HG03457 (cell line): ENCODE data around the gene TDP1.
"Not testable (repeated sequence)": the region's sequence is repeated elsewhere in the genome, so short reads cannot be mapped to it uniquely, and the experiment has no call there.

Experiments used
- ATAC-seq: cut with Tn5 transposase; IDR thresholded peaks from one replicate; pipeline ENCODE4 v1.9.1; 2021; ENCODE audit warnings: moderate number of reproducible peaks; ENCODE audit not compliant: unreplicated experiment

Gene TDP1

DNA sequence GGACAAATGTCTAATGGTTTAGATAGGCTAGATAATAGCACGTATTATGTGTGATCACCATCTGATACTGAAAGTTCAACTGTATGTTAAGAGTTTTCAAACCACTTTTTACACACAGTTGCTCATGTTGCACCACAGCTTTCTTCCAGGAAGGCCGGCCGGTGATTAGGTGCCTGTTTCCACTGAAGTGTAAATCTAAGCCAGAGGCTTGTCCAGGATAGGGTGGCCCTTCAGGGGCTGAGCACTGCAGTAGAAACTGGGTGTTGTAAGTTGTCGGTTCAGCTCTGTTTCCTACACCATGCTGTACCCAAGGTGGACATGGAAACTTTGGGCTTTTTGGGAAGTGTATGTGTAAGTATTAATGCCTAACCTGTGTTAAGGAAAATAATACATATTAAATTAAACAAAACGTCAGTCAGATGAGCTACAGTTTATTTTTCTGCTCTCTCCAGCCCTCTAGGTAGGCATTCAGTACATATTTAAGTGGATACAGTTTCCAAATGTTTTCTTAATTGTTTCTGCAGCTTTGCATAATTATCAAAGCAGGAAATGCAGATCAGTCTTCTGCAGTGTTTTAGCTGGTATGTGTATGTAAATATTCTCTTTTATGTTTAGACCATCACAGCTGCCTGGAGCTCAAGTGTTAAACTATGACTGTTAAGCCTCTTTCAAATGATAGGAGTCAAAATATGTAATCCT is 30.9 kb downstream of the TDP1 start:
- no peak for ATAC-seq

DNA sequence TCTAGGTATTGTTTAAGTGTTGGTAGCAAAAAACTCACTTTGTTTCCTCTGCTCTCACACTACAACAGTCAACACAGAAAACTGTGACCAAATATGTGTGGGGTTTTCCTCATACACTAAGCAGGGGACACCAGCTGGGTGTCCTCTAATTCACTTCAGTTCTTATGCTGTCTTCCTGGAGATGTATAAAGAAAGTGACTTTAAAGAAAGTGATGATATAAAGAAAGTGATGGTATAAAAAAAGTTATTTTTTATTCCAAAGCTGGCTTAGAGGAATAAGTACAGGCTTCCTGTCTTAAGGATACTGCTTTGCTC is 31.4 kb downstream of the TDP1 start:
- ATAC-seq, result no peak

DNA sequence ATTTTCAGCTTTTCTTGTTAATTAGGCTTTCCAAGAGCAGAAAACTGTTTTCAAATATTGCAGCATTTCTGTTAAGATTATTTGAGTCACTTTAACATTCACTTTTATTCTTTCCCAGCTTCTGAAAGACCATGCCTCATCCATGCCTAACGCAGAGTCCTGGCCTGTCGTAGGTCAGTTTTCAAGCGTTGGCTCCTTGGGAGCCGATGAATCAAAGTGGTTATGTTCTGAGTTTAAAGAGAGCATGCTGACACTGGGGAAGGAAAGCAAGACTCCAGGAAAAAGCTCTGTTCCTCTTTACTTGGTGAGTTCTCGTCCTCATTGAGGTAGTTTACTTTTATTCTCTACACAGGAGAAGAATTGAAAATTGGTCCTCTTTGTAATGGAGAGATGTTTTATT is 33.1 kb downstream of the TDP1 start:
- ATAC-seq, result no peak

GRCh38 chr14:89990218-89990617 is 34.5 kb downstream of the TDP1 start:
- no peak for ATAC-seq

- no peak for ATAC-seq
Observed at GRCh38 chr14:89990623-89991275, 35.0 kb downstream of the TDP1 start.

GRCh38 chr14:89992273-89992672 is 36.5 kb downstream of the TDP1 start:
- ATAC-seq, result no peak

DNA sequence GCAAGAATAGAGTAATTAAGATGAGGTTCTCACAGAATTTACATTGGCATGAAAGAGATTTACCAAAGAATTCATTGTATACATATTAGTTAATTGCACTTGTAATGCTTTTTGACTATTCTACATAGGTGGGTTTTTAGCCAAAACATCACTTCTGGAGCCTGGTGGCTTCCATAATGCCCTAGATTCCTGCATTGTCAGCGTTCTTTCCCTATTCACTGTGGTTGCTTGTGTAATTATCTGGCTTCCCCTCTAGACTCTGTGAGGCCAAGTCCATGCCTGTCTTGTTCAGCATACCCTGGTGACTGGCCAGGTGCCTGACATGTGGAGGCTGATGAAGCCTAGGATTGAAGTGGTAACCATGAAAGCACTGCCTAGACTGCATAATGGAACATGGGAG is 41.2 kb downstream of the TDP1 start:
- ATAC-seq, result no peak

DNA sequence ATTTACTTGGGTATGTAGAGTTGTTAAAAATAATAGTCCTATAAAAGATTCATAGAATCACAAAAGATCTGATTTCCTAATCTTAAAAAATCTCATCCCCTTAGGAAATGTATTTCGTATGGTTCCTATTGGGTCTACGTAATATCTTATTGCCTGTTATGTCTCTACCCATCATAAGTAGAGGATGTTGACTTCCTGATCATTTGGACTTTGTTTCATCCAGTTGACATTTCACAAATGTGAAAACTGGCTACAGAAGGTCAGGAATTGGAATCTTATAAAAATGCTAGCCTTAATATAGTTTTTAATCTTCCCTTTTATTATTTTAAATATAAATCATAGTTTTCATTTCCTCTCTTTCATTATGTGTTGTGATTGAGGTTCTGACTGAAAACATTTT is 45.2 kb downstream of the TDP1 start:
- ATAC-seq, result no peak

- ATAC-seq, result no peak
Observed at GRCh38 chr14:90003526-90004307, 48.0 kb downstream of the TDP1 start.

DNA sequence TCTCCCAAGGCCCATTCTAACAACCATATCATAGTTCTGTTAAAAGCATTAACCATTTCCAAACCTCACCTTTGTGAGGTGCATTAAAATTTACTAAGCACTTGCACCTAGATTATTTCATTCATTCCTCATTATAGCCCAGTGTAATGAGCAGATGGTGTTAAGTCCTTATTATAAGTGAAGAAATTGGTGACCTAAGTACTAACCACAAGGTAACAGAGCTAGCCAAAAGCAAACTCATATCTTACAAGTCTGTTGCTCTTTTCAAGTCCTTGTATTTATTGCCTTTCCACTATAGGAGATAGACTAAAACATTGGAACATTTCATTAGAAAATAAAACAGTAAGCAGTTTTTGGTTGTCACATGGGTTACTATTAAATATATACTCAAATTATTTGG is 49.7 kb downstream of the TDP1 start:
- no peak for ATAC-seq

DNA sequence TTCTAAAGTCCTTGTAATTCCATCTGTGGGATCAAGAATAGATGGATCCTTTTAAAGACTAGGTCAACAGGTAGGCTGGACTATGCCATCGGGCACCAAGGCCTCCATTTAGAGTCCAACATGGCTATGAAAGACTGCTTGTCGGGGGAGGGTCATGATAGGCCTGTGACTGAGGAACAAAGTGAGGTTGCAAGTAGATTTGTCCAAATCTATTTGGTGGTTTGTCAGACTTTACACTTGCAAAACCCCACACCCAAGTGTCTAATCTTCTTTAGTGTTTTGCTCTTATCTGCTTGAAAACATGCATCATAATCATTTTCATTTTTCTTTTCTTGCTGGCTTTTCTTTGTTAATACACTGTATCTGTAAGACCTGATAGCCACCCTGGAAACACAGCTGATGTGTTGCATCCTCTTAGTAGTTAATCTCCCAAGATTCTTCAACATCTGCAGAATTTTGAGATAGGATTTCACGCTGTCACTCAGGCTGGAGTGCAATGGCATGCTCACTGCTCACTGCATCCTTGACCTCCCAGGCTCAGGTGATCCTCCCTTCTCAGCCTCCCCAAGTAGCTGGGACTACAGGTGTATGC is 50.3 kb downstream of the TDP1 start:
- ATAC-seq, result no peak

- ATAC-seq, result no peak
Observed at GRCh38 chr14:90017371-90017770, 61.6 kb downstream of the TDP1 start.

DNA sequence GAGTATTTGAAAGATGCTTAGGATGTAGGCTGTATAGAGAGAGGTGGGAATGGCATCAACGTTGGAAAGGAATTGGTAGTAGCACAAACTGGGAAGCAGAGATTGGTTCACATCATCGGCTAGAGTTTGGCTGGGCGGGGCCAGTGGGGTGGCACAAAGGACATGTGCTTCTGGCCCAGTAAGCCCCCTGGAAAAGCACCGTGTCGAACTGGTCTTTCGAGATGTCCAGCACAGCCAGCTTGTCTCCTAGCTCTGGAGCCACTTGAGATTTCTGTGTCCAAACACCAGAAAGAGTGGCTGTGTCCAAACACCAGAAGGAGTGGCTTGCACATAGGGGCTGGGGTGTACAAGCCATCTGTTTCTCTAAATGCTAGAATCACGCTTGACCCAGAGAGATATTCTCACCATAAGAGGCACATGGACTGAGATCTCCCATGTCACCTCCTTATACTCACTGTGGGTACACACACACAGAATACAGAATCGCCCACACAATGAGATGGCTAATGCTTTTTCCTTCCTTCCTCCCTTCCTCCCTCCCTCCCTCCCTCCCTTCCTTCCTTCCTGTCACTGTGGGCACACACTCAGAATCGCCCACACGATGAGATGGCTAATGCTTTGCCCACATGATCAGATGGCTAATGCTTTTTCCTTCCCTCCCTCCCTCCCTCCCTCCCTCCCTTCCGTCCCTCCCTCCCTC is 64.2 kb downstream of the TDP1 start:
- no peak for ATAC-seq

- no peak for ATAC-seq
Observed at GRCh38 chr14:90023176-90023896, 67.6 kb downstream of the TDP1 start.

GRCh38 chr14:90024910-90025309 is 69.2 kb downstream of the TDP1 start:
- no peak for ATAC-seq

DNA sequence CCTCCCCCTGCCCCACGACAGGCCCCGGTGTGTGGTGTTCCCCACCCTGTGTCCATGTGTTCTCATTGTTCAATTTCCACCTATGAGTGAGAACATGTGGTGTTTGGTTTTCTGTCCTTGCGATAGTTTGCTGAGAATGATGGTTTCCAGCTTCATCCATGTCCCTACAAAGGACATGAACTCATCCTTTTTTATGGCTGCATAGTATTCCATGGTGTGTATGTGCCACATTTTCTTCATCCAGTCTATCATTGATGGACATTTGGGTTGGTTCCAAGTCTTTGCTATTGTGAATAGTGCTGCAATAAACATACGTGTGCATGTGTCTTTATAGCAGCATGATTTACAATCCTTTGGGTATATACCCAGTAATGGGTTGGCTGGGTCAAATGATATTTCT is 70.9 kb downstream of the TDP1 start:
- not testable (repeated sequence) for ATAC-seq

GRCh38 chr14:90027842-90028241 is 72.1 kb downstream of the TDP1 start:
- no peak for ATAC-seq

- ATAC-seq, result no peak
Observed at GRCh38 chr14:90034156-90034555, 78.4 kb downstream of the TDP1 start.

GRCh38 chr14:90034835-90035525 is 79.3 kb downstream of the TDP1 start:
- no peak for ATAC-seq
